GM19438 (cell line): ENCODE measurements around the gene RAB11FIP3.
"Not testable (repeated sequence)": the region's sequence is repeated elsewhere in the genome, so short reads cannot be mapped to it uniquely, and the experiment has no call there.

Source experiments
- ATAC-seq: cut with Tn5 transposase; IDR thresholded peaks from one replicate; pipeline ENCODE4 v1.9.1; 2021; ENCODE audit warnings: low read depth; ENCODE audit not compliant: unreplicated experiment

The RAB11FIP3 gene

GRCh38 chr16:415170-415498 is 10.3 kb upstream of the RAB11FIP3 start:
- not testable (repeated sequence) for ATAC-seq

DNA sequence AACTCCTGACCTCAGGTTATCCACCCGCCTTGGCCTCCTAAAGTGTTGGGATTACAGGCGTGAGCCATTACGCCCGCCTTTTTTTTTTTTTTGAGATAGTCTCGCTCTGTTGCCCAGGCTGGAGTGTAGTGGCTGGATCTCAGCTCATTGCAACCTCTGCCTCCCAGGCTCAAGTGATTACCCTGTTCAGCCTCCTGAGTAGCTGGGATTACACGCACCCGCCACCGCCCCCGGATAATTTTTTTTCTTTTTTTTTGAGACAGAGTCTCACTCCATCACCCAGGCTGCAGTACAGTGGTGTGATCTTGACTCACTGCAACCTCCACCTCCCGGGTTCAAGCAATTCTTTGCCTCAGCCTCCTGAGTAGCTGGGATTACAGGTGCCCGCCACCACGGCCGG is 3.3 kb upstream of the RAB11FIP3 start:
- ATAC-seq = not testable (repeated sequence)

GRCh38 chr16:424033-424622 is 1.3 kb upstream of the RAB11FIP3 start:
- no peak for ATAC-seq

DNA sequence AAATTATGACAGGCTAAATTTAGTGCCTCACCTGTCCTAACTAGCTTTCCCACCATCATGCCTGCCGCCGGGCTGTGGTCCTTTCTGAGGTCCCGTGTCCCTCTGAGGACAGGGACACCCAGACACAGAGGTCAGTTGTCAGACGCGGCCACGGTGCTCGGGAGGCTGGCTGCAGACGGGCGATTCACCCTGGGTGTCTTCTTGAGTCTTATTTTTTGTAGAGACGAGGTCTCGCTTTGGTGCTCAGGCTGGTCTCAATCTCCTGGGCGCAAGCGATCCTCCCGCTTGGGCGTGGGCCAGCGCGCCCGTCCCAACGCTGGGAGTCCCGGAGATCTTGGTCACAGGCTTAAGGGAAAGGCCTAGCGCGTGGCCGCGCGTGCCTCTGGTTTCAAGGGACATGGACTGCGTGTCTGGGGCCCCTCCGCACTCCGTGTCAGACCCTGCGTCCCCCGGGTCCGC is 797 bp upstream of the RAB11FIP3 start:
- no peak for ATAC-seq

DNA sequence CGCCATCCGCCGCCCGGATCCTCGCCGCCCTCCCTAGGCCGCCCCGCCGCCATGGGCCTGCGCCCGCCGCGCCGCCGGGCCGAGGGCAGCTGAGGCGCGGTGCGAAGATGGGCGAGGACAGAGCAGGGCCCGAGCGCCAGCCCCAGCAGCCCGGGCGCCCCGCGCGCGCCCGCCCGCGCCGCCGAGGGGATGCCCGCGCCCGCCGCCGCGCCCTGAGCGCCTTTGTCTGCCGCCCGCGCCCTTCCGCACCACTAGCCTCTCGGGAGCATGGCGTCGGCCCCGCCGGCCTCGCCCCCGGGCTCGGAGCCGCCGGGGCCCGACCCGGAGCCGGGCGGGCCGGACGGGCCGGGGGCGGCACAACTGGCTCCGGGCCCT is 278 bp downstream of the RAB11FIP3 start:
- ATAC-seq = peak; percentile 30

DNA sequence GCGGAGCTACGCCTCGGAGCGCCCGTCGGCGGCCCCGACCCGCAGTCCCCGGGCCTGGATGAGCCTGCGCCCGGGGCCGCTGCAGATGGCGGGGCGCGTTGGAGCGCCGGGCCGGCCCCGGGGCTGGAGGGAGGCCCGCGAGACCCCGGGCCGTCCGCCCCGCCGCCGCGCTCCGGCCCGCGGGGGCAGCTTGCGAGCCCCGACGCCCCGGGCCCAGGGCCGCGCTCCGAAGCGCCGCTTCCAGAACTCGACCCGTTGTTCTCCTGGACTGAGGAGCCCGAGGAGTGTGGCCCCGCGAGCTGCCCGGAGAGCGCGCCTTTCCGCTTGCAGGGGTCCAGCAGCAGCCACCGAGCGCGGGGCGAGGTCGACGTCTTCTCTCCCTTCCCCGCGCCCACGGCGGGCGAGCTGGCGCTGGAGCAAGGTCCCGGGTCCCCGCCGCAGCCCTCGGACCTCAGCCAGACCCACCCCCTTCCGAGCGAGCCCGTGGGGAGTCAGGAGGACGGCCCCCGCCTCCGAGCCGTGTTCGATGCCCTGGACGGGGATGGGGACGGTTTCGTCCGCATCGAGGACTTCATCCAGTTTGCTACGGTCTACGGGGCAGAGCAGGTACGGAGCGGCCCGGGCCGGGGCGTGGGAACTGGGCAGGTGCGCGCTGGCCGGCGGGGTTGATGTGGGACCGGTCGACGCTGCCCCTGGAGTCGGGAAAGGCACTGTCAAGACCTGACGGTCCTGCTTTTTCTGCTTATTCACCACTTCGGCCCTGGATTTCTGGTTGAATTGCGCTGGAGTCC is 861 bp downstream of the RAB11FIP3 start:
- ATAC-seq = no peak

DNA sequence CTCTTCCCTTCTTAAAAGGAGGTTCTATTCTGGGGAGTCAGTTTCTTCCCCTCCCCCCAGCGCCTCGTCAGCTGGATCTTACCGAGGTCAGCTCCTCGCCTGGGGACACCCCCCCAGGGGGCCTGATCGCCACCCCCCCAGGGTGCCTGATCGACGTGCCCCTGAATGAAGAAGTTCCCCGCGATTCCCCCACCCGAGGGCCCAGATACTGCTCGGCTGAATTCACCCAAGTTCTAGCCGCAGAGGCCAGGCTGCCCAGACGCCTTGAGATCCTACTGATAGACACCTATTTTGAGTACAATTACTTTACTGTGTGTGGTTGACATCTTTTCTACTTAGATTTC is 1.4 kb downstream of the RAB11FIP3 start:
- no peak for ATAC-seq

- ATAC-seq = no peak
Measured at GRCh38 chr16:427250-427649, 1.8 kb downstream of the RAB11FIP3 start.

DNA sequence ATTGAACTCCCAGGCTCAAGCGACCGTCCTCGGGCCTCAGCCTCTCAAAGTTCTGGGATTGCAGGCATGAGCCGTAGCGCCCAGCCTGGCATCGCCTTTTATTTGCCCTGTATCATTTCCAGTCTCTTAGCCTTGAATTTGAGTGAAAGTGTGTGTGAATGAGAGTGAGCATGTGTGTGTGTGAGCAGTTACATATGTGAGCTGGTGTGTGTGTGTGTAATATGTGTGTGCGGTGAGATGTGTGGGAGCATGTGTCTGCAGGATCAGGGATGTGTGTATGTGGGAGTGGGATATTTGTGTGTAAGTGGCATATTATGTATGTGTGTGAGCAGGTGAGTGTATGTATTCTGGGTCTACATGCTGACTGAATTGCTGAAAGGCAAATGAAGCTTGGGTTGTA is 5.5 kb downstream of the RAB11FIP3 start:
- ATAC-seq = no peak

GRCh38 chr16:440627-441026 is 15.2 kb downstream of the RAB11FIP3 start:
- ATAC-seq = no peak

DNA sequence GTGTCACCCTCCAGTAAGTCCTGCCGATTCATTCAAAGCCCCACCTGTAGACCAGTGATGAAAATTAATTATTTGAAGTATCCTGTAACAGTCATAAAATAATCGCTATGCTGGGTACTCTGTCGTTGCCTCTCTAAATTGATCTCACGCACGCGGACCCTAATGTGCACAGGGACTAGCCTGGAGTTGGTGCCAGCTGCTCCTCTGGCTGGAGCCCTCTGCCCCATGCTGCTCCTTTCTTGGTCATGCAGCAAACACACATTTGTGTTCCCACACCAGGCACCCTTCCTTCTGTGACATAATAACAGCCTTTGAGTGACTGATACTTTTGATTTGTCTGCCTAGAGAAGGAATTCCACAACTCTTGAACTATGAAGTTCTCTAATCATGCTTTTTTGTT is 16.0 kb downstream of the RAB11FIP3 start:
- ATAC-seq = no peak

- no peak for ATAC-seq
Measured at GRCh38 chr16:442976-443375, 17.5 kb downstream of the RAB11FIP3 start.

DNA sequence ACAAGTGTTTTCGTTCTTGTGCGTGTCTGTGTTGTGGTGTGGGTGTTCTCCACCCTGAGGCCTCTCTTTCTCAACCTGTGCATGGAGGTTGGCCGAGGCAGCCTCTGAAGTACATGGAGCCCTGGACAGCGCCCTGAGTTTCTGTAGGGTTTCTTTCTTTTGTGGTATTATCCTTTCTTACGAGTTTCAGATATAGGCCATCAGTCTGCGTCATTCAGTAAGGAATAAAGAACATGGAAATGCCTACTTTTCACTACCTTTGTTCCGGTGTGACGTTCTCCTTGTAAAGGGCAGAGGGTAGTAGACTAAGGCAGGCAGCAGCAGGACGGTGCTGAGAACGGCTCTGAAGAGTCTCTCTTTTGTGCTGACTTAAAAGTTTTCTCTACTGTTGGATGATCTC is 18.6 kb downstream of the RAB11FIP3 start:
- ATAC-seq = no peak

- no peak for ATAC-seq
Measured at GRCh38 chr16:445566-445965, 20.1 kb downstream of the RAB11FIP3 start.

- ATAC-seq = no peak
Measured at GRCh38 chr16:450385-450784, 24.9 kb downstream of the RAB11FIP3 start.

GRCh38 chr16:450785-451512 is 25.5 kb downstream of the RAB11FIP3 start:
- ATAC-seq = no peak

- no peak for ATAC-seq
Measured at GRCh38 chr16:454397-454940, 29.0 kb downstream of the RAB11FIP3 start.

DNA sequence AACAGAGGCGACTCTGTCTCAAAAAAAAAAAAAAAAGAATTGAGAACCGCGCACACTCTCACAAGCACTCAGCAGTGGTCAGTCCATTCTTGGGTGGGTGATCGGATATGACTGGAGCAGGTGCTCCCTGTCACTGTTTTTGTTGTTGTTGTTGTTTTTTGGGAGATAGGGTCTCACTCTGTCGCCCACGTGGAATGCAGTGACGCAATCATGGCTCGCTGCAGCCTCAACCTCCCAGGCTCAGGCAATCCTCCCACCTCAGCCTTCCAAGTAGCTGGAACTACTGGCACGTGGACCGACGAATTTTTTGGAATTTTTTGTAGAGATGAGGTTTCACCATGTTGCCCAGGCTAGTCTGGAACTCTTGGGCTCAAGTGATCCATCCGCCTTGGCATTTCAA is 30.0 kb downstream of the RAB11FIP3 start:
- ATAC-seq = no peak

GRCh38 chr16:456891-457483 is 31.5 kb downstream of the RAB11FIP3 start:
- ATAC-seq = no peak

DNA sequence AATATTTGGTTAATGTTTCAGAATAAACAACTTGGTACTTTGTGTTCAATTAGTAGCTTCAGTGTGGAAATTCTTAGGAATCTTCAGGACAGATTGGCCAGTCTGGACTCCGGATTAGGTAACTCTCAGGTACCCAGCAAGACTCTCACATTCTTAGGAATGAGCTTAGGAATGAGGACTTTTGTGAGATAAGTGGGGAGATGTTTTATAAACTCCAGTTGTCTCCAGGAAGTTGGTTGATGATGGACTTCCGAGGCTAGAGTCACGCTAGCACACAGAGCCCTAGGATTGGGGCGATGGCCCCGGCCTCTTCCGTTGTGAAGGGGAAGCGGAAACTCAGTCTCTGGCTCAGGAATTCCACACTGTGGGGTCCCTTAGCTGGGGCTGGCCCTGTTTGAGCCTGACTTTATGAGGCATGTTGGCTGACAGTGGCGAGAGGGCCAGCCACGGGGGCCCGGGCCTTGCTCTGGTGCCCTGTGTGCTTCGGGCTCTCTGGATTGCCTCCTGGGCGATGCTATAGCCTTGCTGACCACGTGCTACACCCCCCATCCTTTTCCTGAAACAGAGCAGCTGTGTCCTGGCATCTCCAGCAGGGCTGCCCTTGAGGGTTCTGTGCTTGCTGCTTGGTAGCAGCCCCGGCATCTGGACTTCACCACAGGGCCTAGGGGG is 32.4 kb downstream of the RAB11FIP3 start:
- ATAC-seq = no peak

DNA sequence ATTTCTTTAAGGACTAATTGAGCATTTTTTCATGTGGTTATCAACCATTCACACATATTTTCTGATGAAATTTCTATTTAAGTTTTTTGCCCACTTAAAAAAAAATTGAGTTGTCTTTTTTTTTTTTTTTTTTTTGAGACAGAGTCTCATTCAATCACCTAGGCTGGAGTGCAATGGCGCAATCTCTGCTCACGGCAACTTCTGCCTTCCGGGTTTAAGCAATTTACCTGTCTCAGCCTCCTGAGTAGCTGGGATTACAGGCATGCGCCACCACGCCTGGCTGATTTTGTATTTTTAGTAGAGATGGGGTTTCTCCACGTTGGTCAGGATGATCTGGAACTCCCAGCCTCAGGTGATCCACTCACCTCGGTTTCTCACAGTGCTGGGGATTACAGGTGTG is 34.3 kb downstream of the RAB11FIP3 start:
- ATAC-seq = no peak
